Psoas muscle (tissue), 8 donors: Measurements from ENCODE around the gene FGD3. TPM values are rescaled to one million over a fixed set of nuclear protein-coding genes. Genes with fewer than 3 reads are reported as not detected.

Source experiments
- ATAC-seq, 4 donors: fragments of 200-7000 bp; cut with Tn5 transposase; one replicate each; pipeline ENCODE4 v1.9.1; 2020; ENCODE audit warnings: moderate library complexity in 3 of 4, mild to moderate bottlenecking in 2 of 4
- DNase-seq, 2 donors: peaks; one replicate each; pipeline ENCODE4 v3.0.0-alpha.2; 2020
- H3K27ac ChIP-seq: fragments of 200-600 bp; one replicate; pipeline ENCODE4 v1.8.0; 2022
- H3K27me3 ChIP-seq, 3 donors: fragments of 200-600 bp in 1 of 3; one replicate each; pipeline versions ENCODE4 v1.6.1 to v1.8.0; 2013 to 2022; ENCODE audit warnings: low read length in 2 of 3, mild to moderate bottlenecking in 2 of 3, moderate library complexity in 1 of 3; ENCODE audit not compliant: insufficient read depth in 3 of 3
- H3K36me3 ChIP-seq, 2 donors: fragments of 200-600 bp in 1 of 2; one replicate each; pipeline versions ENCODE4 v1.6.1 to v1.8.0; 2013 to 2022; ENCODE audit warnings: low read depth in 1 of 2, mild to moderate bottlenecking in 1 of 2, moderate library complexity in 1 of 2; ENCODE audit not compliant: insufficient read depth in 1 of 2
- H3K4me1 ChIP-seq: fragments of 200-600 bp; one replicate; pipeline ENCODE4 v1.8.0; 2022
- H3K4me3 ChIP-seq: fragments of 200-600 bp; one replicate; pipeline ENCODE4 v1.8.0; 2022; ENCODE audit warnings: mild to moderate bottlenecking
- H3K9me3 ChIP-seq: fragments of 200-600 bp; one replicate; pipeline ENCODE4 v1.8.0; 2022
- CTCF ChIP-seq: fragments of 200-600 bp; IDR thresholded peaks from one replicate; pipeline ENCODE4 v1.8.0; 2022; ENCODE audit warnings: antibody characterized with exemption
- WGBS, 3 donors: extraction: QIAGEN DNeasy Blood & Tissue Kit; methylation state at CpG; one replicate each; pipeline versions ENCODE4 v1.1.6 to v1.1.7; 2013; 5-methylcytosine and 5-hydroxymethylcytosine counted together
- intact Hi-C, 2 donors: fragments of 100-400 bp; cut with DNase I; formaldehyde crosslinking; loops; one replicate each; pipeline versions ENCODE4 v1.11.0 to v1.14.2; 2022
- polyA plus RNA-seq, 3 donors: library from polyadenylated mRNA; stranded (reverse); fragments of 200-250 nt; gene quantifications; one replicate each; pipeline ENCODE4 v1.2.3, GENCODE V29; 2013
- total RNA-seq, 4 donors: library from RNA; stranded (reverse); fragmentation: NEBNext Ultra II Directional in 2 of 4; extraction: Animal tissue kit (Norgen Biotek cat#: 25700) in 2 of 4; gene quantifications; one replicate each; pipeline versions ENCODE4 v1.2.1 to v1.2.4, GENCODE V29; 2021 to 2023
- donor health status: healthy with polysubstance abuse.
- donor health status: DM: no; HTN: no; CAD: no; lungs with moderate emphysema.
- donor health status: Bipolar disorder and iron deficiency.
- donor health status: healthy.
- donor health status: DM: yes; HTN: yes; CAD: no.
- donor health status: DM: no; HTN: no; CAD: no.
- donor health status: DM: no; HTN: no; CAD: no.
- donor health status: DM: yes; HTN: yes; CAD: no.

The FGD3 gene
- total and polyA plus RNA-seq, 7 donors: 0.45 to 2.5 (median 1.2) TPM

GRCh38 chr9:93085676-93086075 lies 138.4 kb downstream of the FGD3 start:
- no peaks in the 10 kb centered on the region for H3K4me1 ChIP-seq
- DNase-seq: no peak
- H3K27me3 ChIP-seq: no peaks in the 10 kb centered on the region
- 95 to 100% (median 98%) methylated on average over 4 of the region's 4 CpGs for WGBS, 3 donors
- H3K36me3 ChIP-seq: no peaks in the 10 kb centered on the region
- H3K27ac ChIP-seq: no peak overlapping the region
- no peak for TF ChIP-seq CTCF
- H3K9me3 ChIP-seq: no peaks in the 10 kb centered on the region
- H3K4me3 ChIP-seq: no peak overlapping the region
- no peak for ATAC-seq
- intact Hi-C loops: no loop called here

Other genes with a start within 250 kb of the FGD3 start
- gene BICD2, start 182.7 kb upstream of the FGD3 start, total RNA-seq: 10 to 100 TPM; 21.6 to 32.1 (median 26.0) TPM
- 10 to 100 TPM; 22.4 to 44.4 (median 43.6) TPM for gene BICD2, start 182.7 kb upstream of the FGD3 start, polyA plus RNA-seq
- 1 to 10 TPM; 3.9 to 6.1 (median 4.2) TPM for gene ZNF484, start 69.5 kb upstream of the FGD3 start, total RNA-seq
- gene ZNF484, start 69.5 kb upstream of the FGD3 start, polyA plus RNA-seq: 1 to 10 TPM in 2 of 3 donors, under 1 TPM in 1; 0.79 to 2.6 (median 1.0) TPM
- gene SUSD3, start 111.2 kb downstream of the FGD3 start, total RNA-seq: under 1 TPM in 2 of 4 donors, not detected in 2; 0.34 to 0.54 TPM
- gene SUSD3, start 111.2 kb downstream of the FGD3 start, polyA plus RNA-seq: under 1 TPM; 0.13 to 0.65 (median 0.31) TPM
- gene CARD19, start 148.7 kb downstream of the FGD3 start, total RNA-seq: 10 to 100 TPM; 27.9 to 46.7 (median 38.2) TPM
- gene CARD19, start 148.7 kb downstream of the FGD3 start, polyA plus RNA-seq: 10 to 100 TPM; 62.1 to 86.3 (median 66.1) TPM
- gene NINJ1, start 186.7 kb downstream of the FGD3 start, total RNA-seq: 10 to 100 TPM; 17.8 to 24.8 (median 21.2) TPM
- 10 to 100 TPM; 19.2 to 40.1 (median 22.8) TPM for gene NINJ1, start 186.7 kb downstream of the FGD3 start, polyA plus RNA-seq
- gene WNK2, start 236.6 kb downstream of the FGD3 start, total RNA-seq: 10 to 100 TPM; 35.5 to 58.8 (median 43.0) TPM
- gene WNK2, start 236.6 kb downstream of the FGD3 start, polyA plus RNA-seq: 10 to 100 TPM in 2 of 3 donors, 1 to 10 TPM in 1; 8.1 to 22.5 (median 11.9) TPM